Uterus (tissue), 4 donors: Measurements from ENCODE around the gene ADPRHL1. TPM values are rescaled to one million over a fixed set of nuclear protein-coding genes. Genes with fewer than 3 reads are reported as not detected.

Experiments
- DNase-seq, 2 donors: peaks; one replicate each; pipeline ENCODE4 v3.0.0-alpha.2; 2019 to 2020
- H3K27ac ChIP-seq, 2 donors: fragments of 200-600 bp; sonication (generic); 1 replicate in 1 of 2; 2 replicates in 1 of 2; pipeline ENCODE4 v1.5.1; 2016 to 2018
- H3K27me3 ChIP-seq, 2 donors: fragments of 200-600 bp; sonication (generic); one replicate each; pipeline ENCODE4 v1.5.1; 2018 to 2019; ENCODE audit warnings: control low read depth in 1 of 2
- H3K36me3 ChIP-seq, 2 donors: fragments of 200-600 bp; sonication (generic); one replicate each; pipeline ENCODE4 v1.5.1; 2019; ENCODE audit warnings: control low read depth in 1 of 2
- H3K4me1 ChIP-seq, 2 donors: fragments of 200-600 bp; sonication (generic); one replicate each; pipeline ENCODE4 v1.5.1; 2018 to 2019; ENCODE audit warnings: control low read depth in 1 of 2
- H3K4me3 ChIP-seq, 2 donors: fragments of 200-600 bp; sonication (generic); 1 replicate in 1 of 2; 2 replicates in 1 of 2; pipeline ENCODE4 v1.5.1; 2018 to 2019; ENCODE audit warnings: mild to moderate bottlenecking in 1 of 2
- H3K9me3 ChIP-seq, 2 donors: fragments of 200-600 bp; sonication (generic); one replicate each; pipeline ENCODE4 v1.5.1; 2019; ENCODE audit warnings: control low read depth in 1 of 2
- POLR2A ChIP-seq, 2 donors: fragments of 450-650 bp; IDR thresholded peaks; one replicate each; pipeline ENCODE4 v1.6.1; 2016; ENCODE audit warnings: antibody characterized with exemption in 2 of 2, mild to moderate bottlenecking in 1 of 2, moderate library complexity in 1 of 2
- intact Hi-C: fragments of 100-400 bp; cut with DNase I; formaldehyde crosslinking; loops from one replicate; pipeline ENCODE4 v1.15.1; 2023; ENCODE audit warnings: low total_unique reads
- total RNA-seq, 4 donors: library from RNA; depleted of rRNA in 3 of 4; stranded (reverse); fragments of >200 nt in 3 of 4; gene quantifications; one replicate each; pipeline versions ENCODE4 v1.1.0 to v1.2.4, GENCODE V29; 2014 to 2023
- TF ChIP-seq, protein P1 (sequence below), 4 experiments: fragments of 200-600 bp in 2 of 4; fragments of 450-650 bp in 2 of 4; sonication (generic) in 2 of 4; IDR thresholded peaks; one replicate each; pipeline ENCODE4 v1.5.1; 2016 to 2019; ENCODE audit warnings: antibody characterized with exemption in 4 of 4, mild to moderate bottlenecking in 2 of 4, moderate library complexity in 1 of 4
- donor health status: DM: yes; HTN: yes; CAD: no.

ADPRHL1 gene
- total RNA-seq, 4 donors from 2014 or later, result 1.6 to 3.3 TPM; not detected in 2

DNA sequence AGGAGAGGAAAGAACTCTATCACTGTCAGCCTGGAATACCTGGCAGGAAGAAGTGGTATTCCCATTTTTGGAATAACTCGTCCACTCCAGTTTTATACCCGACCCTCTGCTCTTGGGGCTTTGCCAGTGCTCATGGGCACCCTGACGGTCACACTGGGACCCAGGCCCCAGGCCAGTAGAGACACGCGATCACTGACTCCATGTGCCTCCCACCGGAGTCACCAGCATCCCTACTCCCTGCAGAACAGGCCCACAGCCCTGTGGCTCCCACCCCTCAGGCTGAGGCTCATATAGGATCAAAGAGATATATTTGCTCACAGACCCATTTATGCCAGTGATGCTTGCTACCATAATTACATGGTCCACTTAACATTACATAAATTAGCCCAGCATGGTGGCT is 92.8 kb downstream of the ADPRHL1 start:
- intact Hi-C loops, result no loop called here
- Histone ChIP-seq H3K4me3 (no peak overlapping the region), H3K4me1 (peaks cover 0 to under 1% of the 10 kb centered on the region in 2 donors), H3K36me3 (no peaks in the 10 kb centered on the region), H3K27me3 (no peaks in the 10 kb centered on the region), H3K9me3 (no peaks in the 10 kb centered on the region), H3K27ac (no peak overlapping the region)
- TF ChIP-seq, protein P1, sequence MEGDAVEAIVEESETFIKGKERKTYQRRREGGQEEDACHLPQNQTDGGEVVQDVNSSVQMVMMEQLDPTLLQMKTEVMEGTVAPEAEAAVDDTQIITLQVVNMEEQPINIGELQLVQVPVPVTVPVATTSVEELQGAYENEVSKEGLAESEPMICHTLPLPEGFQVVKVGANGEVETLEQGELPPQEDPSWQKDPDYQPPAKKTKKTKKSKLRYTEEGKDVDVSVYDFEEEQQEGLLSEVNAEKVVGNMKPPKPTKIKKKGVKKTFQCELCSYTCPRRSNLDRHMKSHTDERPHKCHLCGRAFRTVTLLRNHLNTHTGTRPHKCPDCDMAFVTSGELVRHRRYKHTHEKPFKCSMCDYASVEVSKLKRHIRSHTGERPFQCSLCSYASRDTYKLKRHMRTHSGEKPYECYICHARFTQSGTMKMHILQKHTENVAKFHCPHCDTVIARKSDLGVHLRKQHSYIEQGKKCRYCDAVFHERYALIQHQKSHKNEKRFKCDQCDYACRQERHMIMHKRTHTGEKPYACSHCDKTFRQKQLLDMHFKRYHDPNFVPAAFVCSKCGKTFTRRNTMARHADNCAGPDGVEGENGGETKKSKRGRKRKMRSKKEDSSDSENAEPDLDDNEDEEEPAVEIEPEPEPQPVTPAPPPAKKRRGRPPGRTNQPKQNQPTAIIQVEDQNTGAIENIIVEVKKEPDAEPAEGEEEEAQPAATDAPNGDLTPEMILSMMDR (IDR thresholded peaks at IDR 0.05), result no peak
- no peak for DNase-seq

DNA sequence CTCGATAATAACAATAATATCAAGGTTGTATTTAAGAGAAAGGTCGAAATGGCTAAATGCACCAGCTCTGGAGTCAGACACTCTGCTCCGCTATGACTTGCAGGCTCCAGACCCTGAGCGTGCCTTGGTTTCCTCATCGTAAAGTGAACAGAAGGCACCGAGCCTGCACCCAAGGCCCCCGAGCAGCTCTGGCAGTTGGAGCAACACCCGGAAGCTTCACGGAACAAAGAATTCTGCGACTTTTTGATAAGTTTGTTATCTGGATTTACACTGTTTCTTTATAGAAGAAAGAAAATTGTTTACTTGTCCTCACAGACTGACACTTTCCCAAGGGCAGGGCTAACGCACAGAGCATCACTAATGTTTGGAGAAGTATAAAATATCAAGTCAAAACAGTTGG is 93.7 kb downstream of the ADPRHL1 start:
- Histone ChIP-seq H3K4me1 (no peaks in the 10 kb centered on the region), H3K27ac (no peak overlapping the region), H3K4me3 (no peak overlapping the region), H3K9me3 (no peaks in the 10 kb centered on the region), H3K36me3 (no peaks in the 10 kb centered on the region), H3K27me3 (no peaks in the 10 kb centered on the region)
- TF ChIP-seq, protein P1 (IDR thresholded peaks at IDR 0.05), result no peak
- no peak for TF ChIP-seq POLR2A (IDR thresholded peaks at IDR 0.05)
- no peak for DNase-seq
- intact Hi-C loops, result no loop called here

DNA sequence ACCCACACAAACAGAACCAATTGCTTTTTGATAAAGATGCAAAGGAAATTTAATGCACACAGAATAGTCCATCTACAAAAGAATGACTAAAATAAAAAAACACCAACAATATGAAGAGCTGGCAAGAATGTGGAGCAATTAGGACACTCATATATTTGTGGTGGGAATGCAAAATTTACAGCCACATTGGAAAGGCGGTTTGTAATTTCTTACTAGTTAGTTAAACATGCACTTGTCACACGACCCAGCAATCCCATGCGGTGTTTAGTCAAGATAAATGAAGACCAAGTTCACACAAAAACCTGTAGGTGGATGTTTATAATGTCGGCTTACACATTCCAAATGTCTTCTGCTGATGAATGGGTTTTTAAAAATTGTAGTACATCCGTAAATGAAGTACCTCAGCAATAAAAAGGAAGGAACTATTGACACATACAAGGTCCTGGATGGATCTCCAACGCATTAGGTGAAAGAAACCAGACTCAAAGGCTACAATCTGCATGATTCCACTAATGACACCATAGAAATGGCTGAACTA is 94.6 kb downstream of the ADPRHL1 start:
- Histone ChIP-seq H3K27ac (no peak overlapping the region), H3K4me3 (no peak overlapping the region), H3K27me3 (no peaks in the 10 kb centered on the region), H3K9me3 (no peaks in the 10 kb centered on the region), H3K4me1 (no peaks in the 10 kb centered on the region), H3K36me3 (no peaks in the 10 kb centered on the region)
- intact Hi-C loops, result no loop called here
- DNase-seq, result no peak
- no peak for TF ChIP-seq POLR2A (IDR thresholded peaks at IDR 0.05)
- TF ChIP-seq, protein P1 (IDR thresholded peaks at IDR 0.05), result no peak

DNA sequence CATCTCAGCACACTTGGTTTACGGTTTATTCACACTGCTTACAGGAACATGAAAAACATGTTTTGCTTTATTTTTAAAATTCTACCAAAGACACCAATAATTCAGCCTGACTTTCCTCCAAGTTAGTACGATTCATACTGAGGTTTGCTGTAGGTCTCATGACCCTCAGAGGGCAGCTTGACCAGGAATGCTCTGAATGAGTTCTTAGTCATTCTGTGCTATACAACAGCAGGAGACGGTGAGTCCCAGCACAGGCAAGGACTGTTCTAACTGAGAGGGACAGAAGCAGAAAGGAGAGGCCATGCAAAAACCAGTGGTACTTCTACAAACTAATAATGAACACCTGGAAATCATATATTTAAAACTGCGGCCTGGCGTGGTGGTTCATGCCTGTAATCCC is 95.8 kb downstream of the ADPRHL1 start:
- no peaks in the 10 kb centered on the region for H3K36me3 ChIP-seq
- intact Hi-C loops, result no loop called here
- H3K4me1 ChIP-seq, result no peaks in the 10 kb centered on the region
- no peak for DNase-seq
- no peak overlapping the region for H3K27ac ChIP-seq
- no peak overlapping the region for H3K4me3 ChIP-seq
- H3K9me3 ChIP-seq, result no peaks in the 10 kb centered on the region
- TF ChIP-seq POLR2A (IDR thresholded peaks at IDR 0.05), result no peak
- TF ChIP-seq, protein P1 (IDR thresholded peaks at IDR 0.05), result no peak
- H3K27me3 ChIP-seq, result no peaks in the 10 kb centered on the region

DNA sequence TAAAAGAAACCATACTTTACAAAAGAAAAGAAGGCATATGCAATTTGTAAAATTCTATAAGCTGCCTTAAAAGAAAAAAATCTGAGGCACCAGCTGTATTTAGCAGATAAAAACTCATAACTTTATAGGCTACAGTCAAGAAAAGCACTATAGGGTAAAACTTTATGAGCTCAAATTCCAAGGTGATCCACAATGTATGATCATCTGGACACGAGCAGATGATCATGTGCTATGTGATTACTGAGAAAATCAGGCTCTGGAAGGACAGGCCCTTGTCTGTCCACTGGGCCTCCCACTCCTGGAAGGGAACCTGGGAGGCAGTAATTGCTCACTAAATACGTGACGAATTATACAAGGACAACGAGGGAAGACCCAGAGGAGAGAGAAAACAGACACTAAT is 96.7 kb downstream of the ADPRHL1 start:
- no peak for TF ChIP-seq POLR2A (IDR thresholded peaks at IDR 0.05)
- TF ChIP-seq, protein P1 (IDR thresholded peaks at IDR 0.05), result no peak
- no peak for DNase-seq
- no peaks in the 10 kb centered on the region for H3K4me1 ChIP-seq

More for the DNA sequence above, 96.7 kb downstream of the ADPRHL1 start:
- H3K27ac ChIP-seq, result no peak overlapping the region
- H3K9me3 ChIP-seq, result no peaks in the 10 kb centered on the region
- H3K27me3 ChIP-seq, result no peaks in the 10 kb centered on the region
- intact Hi-C loops, result no loop called here
- no peaks in the 10 kb centered on the region for H3K36me3 ChIP-seq
- H3K4me3 ChIP-seq, result no peak overlapping the region
